GM12875 (cell line): ENCODE measurements around the gene PPP2CA.

Experiments
- H3K4me3 ChIP-seq: one replicate; pipeline ENCODE4 v1.5.1; 2011; ENCODE audit warnings: low read depth, low read length, control low read depth
- TF ChIP-seq, protein P1 (sequence below): IDR thresholded peaks from 2 replicates; pipeline ENCODE4 v1.5.1; 2011; ENCODE audit warnings: low read depth, mild to moderate bottlenecking, control low read depth, inconsistent platforms, low read length, moderate library complexity, borderline replicate concordance; ENCODE audit not compliant: insufficient read depth

PPP2CA gene

DNA sequence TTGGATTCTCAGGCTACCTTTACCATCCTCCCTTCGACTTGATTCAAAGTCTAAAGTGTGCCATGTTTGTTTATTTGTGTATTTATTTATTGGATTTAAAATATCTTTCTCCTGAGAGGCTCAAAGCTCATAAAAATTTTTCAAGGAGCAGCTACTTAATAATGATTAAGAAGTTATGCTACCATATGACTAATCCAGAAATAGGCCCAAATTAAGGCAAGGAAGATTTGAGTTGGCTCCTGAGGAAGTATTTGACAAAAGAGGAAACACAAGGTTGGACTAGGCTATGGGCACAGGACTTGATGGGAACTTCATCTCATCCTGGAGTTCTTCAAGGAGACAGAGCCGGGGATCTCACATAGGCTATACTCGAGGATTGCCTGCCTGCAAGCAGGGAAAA is 22.4 kb upstream of the PPP2CA start:
- TF ChIP-seq, protein P1, sequence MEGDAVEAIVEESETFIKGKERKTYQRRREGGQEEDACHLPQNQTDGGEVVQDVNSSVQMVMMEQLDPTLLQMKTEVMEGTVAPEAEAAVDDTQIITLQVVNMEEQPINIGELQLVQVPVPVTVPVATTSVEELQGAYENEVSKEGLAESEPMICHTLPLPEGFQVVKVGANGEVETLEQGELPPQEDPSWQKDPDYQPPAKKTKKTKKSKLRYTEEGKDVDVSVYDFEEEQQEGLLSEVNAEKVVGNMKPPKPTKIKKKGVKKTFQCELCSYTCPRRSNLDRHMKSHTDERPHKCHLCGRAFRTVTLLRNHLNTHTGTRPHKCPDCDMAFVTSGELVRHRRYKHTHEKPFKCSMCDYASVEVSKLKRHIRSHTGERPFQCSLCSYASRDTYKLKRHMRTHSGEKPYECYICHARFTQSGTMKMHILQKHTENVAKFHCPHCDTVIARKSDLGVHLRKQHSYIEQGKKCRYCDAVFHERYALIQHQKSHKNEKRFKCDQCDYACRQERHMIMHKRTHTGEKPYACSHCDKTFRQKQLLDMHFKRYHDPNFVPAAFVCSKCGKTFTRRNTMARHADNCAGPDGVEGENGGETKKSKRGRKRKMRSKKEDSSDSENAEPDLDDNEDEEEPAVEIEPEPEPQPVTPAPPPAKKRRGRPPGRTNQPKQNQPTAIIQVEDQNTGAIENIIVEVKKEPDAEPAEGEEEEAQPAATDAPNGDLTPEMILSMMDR, result no peak
- no peak overlapping the region for H3K4me3 ChIP-seq

DNA sequence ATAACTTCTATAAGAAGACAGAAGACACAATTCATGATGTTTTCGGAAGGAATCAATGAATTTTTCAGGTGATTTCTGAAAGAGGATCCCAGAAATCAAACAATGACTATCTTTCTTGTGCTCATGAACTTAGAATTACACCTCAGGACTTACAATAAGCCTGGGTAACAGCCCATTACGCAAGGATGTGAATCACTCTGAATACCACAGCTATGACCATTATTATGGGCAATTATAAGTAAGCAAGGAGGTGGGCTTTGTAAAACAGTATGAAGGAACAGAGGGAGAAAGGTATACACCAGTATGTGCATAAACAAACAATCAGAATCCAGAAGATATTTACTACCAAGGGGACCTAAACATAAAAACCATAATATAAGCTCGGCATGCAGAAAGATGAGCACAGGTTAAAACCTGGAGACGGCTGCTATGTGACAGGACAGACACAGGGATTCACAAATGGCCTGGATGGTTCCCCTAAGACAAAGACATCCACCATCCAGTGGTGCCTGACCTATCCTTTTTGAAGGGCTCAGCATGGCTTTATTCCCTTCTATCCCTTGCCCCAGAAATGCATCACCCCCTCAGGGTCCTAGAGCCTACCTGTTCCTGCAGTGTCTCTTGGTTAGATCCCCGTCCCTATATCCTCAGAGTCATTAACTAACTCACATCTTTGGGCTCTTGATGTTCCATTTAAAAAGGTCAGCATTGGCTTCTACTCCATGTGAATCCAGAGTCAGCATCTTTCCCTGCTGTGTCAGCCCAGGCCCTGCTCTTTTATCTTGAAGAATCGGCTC is 21.8 kb upstream of the PPP2CA start:
- H3K4me3 ChIP-seq, result no peak overlapping the region
- TF ChIP-seq, protein P1, result no peak

DNA sequence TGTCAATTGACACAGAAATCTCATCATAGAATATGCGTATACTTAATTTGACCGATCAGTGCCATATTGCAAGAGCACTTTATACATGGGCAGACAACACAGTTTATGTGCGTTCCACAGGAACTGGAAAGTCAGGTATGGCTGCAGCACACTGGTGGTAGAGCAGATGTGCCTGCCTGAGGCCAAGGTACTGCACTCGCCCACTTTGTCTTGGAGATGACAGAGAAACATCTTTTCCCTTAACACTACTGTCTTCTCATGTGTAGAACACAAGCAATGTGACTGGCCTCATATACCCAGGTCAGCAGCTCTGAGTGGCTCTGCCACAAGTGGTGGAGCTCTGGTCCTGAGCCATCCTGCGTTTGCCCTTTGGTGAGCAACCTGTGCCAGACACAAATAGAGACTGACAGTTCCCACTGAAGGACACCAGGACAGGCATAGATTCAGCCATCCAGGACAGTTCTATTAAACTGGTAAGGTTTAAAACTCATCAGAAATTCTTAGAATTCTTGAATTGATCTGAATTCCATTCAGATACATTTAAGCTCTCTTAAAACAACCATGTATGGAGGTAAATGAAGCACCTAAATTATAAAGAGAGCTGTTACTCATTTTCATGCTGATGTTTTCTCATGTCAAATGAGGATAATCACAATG is 21.0 kb upstream of the PPP2CA start:
- TF ChIP-seq, protein P1, result no peak
- no peak overlapping the region for H3K4me3 ChIP-seq

DNA sequence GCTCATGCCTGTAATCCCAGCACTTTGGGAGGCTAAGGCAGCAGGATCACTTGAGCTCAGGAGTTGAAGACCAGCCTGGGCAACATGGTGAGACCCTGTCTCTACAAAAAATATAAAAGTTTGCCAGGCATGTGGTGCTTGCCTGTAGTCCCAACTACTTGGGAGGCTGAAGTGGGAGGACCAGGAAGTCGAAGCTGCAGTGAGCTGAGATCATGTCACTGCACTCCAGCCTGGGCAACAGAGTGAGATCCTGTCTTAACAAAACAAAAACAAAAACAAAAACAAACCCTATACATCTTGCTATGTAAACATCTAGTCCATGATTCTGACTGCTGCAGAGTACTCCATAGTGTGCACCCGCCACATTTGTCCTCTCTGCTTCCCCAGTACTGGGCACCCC is 19.8 kb upstream of the PPP2CA start:
- no peak overlapping the region for H3K4me3 ChIP-seq
- TF ChIP-seq, protein P1, result no peak

DNA sequence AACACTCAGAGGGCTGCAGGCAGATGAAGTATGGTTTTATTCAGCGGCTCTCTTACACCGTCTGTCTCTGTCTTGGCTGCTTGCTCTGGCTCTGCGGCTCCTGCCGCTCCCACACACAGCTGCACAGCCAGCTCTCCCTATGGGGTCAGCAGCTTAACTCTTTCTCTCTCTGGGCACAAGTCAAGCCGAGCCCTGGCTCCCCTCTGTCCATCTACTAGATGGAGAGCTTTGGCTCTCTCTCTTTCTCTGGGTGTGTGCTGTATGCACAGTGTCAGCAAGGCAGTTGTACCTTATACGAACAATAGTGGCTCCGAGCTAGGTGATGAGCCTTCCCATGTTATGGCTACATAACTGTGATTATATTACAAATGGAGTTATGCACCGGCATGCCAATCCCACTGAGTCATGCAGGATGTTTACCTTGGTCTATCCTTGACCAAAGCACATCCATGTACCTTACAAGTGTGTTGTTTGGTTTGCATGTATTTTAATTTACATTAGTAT is 19.3 kb upstream of the PPP2CA start:
- H3K4me3 ChIP-seq, result no peak overlapping the region
- TF ChIP-seq, protein P1, result no peak

DNA sequence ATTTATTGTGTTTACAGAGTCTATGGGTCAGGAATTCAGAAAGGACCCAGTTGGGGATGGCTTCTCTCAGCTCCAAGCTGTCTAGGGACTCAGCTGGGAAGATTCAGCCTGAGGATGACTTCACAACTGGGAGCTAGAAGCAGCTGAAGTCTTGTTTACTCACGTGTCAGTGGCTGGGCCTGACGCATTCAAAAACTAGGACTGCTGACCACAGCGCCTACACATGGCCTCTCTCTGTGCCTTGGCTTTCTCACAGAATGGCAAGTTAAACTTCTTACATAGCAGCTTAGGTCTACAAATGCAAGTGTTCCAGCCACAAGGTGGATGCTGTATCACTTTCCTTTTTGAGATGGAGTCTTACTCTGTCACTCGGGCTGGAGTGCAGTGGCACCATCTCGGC is 16.3 kb upstream of the PPP2CA start:
- H3K4me3 ChIP-seq, result no peak overlapping the region
- TF ChIP-seq, protein P1, result no peak

DNA sequence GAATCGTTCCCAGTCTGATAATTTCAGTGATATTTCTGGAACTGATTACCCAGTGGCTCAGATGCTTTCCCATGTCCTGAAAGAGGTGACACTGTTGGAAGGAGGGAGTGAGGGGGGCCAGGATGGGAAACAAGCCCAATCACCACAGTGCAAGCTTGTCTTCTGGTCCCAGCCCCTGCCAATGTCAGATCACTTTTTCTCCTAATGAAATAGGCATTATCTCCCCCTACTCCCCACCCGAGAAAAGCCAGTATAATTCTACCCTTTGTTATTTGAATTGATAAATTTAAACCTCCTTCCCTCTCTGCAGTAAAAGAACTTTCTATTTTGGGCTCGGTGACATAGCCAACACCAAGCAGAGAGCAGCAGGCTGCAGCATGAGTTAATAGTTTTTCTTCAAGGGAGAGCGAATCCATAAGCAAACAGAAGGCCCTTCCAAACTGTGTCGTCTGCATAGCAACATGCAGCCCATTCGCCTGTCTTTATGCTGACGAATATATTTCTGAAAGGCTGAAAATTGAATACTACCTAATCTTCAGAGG is 14.6 kb upstream of the PPP2CA start:
- H3K4me3 ChIP-seq, result no peak overlapping the region
- TF ChIP-seq, protein P1, result no peak
